ENCODE measurements around the gene EMID1. TPM values are rescaled to one million over a fixed set of nuclear protein-coding genes. Genes with fewer than 3 reads are reported as not detected.

Gene EMID1
- polyA plus RNA-seq, 1 donor (not counting 4 experiments of a cell fraction or from before 2014, with no cell fraction given) = not detected

DNA sequence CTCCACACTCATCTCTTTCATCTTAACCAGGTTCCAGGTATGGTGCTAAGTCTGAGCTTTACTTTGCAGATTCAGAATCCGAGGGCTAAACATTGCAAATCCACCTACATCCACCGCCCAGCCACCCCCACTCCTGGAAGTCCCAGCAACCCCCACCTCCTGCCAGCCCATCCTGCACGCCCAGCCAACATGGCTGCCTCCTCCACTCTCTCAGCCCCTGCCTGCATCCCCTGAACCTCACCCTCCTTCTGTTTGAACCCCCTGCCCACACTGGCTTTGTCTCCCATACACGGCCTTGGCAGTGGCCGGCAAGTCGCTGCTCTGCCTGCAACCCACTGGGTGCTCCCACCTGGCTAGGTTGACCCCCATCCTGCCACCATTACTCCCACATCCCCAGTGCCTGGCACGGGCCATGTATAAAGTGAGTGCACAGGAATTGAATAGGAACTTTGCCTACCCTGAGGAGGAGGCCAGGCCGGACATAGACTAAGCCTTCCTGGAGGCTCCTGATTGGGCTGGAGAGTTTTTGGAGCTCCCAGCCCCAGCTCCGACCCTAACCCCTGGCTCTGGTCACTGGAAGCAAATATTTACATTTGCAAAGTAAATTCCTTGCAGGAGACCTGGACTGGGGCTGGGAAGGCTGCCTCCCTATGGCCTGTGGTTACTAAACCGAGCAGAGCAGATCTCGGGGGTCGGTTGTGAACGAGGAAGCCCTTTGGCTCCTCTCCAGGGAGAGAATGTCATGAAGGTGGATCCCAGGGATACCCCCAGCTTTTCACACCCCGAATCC lies 14.4 kb downstream of the EMID1 start:
- no peaks in the 10 kb centered on the region for H3K4me1 ChIP-seq (ENCODE audit: control insufficient read depth, extremely low read depth, insufficient read depth, low read length)
- H3K27ac ChIP-seq (ENCODE audit: control insufficient read depth, insufficient read depth, low read length) = no peak overlapping the region
- peaks cover 11% of the 10 kb centered on the region for H3K27me3 ChIP-seq (ENCODE audit: control insufficient read depth, extremely low read depth, insufficient read depth, low read length)
- no peak overlapping the region for H2AFZ ChIP-seq (ENCODE audit: control insufficient read depth, low read length)
- DNase-seq (ENCODE audit: low read depth, low spot score) (no peak), FAIRE-seq (no peak)
- TF ChIP-seq, protein P1, sequence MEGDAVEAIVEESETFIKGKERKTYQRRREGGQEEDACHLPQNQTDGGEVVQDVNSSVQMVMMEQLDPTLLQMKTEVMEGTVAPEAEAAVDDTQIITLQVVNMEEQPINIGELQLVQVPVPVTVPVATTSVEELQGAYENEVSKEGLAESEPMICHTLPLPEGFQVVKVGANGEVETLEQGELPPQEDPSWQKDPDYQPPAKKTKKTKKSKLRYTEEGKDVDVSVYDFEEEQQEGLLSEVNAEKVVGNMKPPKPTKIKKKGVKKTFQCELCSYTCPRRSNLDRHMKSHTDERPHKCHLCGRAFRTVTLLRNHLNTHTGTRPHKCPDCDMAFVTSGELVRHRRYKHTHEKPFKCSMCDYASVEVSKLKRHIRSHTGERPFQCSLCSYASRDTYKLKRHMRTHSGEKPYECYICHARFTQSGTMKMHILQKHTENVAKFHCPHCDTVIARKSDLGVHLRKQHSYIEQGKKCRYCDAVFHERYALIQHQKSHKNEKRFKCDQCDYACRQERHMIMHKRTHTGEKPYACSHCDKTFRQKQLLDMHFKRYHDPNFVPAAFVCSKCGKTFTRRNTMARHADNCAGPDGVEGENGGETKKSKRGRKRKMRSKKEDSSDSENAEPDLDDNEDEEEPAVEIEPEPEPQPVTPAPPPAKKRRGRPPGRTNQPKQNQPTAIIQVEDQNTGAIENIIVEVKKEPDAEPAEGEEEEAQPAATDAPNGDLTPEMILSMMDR (optimal IDR thresholded peaks at IDR 0.05 in 1 of 3, IDR thresholded peaks at IDR 0.05 in 1 of 3, conservative IDR thresholded peaks at IDR 0.05 in 1 of 3; ENCODE audit: extremely low read depth in 1 of 3, insufficient read depth in 2 of 3, low read length in 3 of 3) = no peak
- no peak for TF ChIP-seq EZH2 (IDR thresholded peaks at IDR 0.05; ENCODE audit: low read length)
- no peak overlapping the region for H3K4me3 ChIP-seq (ENCODE audit: control insufficient read depth in 2 of 3, extremely low read depth in 1 of 3, insufficient read depth in 2 of 3, low read depth in 1 of 3, low read length in 3 of 3)
- H3K9ac ChIP-seq (ENCODE audit: control insufficient read depth, extremely low read depth, insufficient read depth, low read length) = no peak overlapping the region
- no peaks in the 10 kb centered on the region for H3K9me1 ChIP-seq (ENCODE audit: control insufficient read depth, extremely low read depth, insufficient read depth, low read length)
- no peak overlapping the region for H3K4me2 ChIP-seq (ENCODE audit: control insufficient read depth, extremely low read depth, insufficient read depth, low read depth, low read length)
- H3K36me3 ChIP-seq (ENCODE audit: control insufficient read depth in 2 of 2, extremely low read depth in 1 of 2, insufficient read depth in 2 of 2, low read length in 2 of 2) = no peaks in the 10 kb centered on the region
- no peaks in the 10 kb centered on the region for H3K79me2 ChIP-seq (ENCODE audit: control insufficient read depth, insufficient read depth, low read length)
- H3K9me3 ChIP-seq (ENCODE audit: control insufficient read depth, low read depth, low read length) = no peaks in the 10 kb centered on the region
- dilution Hi-C loops (cut with MboI; ENCODE audit: extremely low pct_ligation_motif_present, low sequenced_read_pairs) = no loop called here
- H4K20me1 ChIP-seq (ENCODE audit: control insufficient read depth, extremely low read depth, insufficient read depth, low read length) = no peaks in the 10 kb centered on the region

DNA sequence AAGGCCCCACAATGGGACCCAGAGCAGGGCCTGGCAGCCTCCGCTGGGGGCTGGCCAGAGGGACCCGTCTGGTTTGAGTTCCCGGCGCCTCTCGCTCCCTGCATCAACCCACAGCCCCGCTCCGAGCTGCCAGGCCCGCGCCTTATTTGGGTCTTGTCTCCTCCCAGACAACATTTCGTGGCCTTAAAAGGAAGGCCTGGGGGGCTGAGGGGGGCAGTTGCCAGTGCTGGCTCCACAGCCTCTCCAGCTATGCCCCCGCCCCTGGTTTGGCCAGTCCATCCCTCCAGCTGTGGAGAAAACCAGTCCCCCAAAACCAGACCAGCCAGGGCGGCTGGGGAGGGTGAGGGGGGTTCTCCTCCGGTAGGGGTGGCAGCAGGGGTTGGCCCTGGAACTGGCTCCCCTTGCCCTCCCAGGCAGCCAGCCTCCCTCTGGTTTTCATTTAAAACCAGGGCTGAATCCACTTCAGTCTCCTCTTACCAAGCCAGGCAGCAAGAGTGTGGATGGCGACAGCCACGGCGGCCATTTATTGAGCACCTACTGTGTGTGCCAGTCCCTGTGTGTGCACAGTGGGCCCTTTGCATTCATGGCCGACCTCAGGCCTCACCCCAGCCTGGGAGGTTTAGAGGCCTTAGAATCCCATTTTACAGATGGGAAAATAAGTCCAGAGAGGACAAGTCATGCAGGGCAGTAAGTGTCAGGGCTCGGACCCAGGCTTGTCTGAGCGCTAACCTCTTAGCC lies 18.6 kb downstream of the EMID1 start:
- H3K4me2 ChIP-seq (ENCODE audit: control insufficient read depth, extremely low read depth, insufficient read depth, low read depth, low read length) = no peak overlapping the region
- no peaks in the 10 kb centered on the region for H3K79me2 ChIP-seq (ENCODE audit: control insufficient read depth, insufficient read depth, low read length)
- H3K9me1 ChIP-seq (ENCODE audit: control insufficient read depth, extremely low read depth, insufficient read depth, low read length) = no peaks in the 10 kb centered on the region
- H2AFZ ChIP-seq (ENCODE audit: control insufficient read depth, low read length) = no peak overlapping the region
- peaks cover 15% of the 10 kb centered on the region for H3K27me3 ChIP-seq (ENCODE audit: control insufficient read depth, extremely low read depth, insufficient read depth, low read length)
- H3K9me3 ChIP-seq (ENCODE audit: control insufficient read depth, low read depth, low read length) = no peaks in the 10 kb centered on the region
- no peaks in the 10 kb centered on the region for H4K20me1 ChIP-seq (ENCODE audit: control insufficient read depth, extremely low read depth, insufficient read depth, low read length)
- H3K4me1 ChIP-seq (ENCODE audit: control insufficient read depth, extremely low read depth, insufficient read depth, low read length) = no peaks in the 10 kb centered on the region
- no peak overlapping the region for H3K9ac ChIP-seq (ENCODE audit: control insufficient read depth, extremely low read depth, insufficient read depth, low read length)
- H3K4me3 ChIP-seq (ENCODE audit: control insufficient read depth in 2 of 3, extremely low read depth in 1 of 3, insufficient read depth in 2 of 3, low read depth in 1 of 3, low read length in 3 of 3) = no peak overlapping the region
- FAIRE-seq = no peak
- dilution Hi-C loops (cut with MboI; ENCODE audit: extremely low pct_ligation_motif_present, low sequenced_read_pairs) = no loop called here
- TF ChIP-seq EZH2 (IDR thresholded peaks at IDR 0.05; ENCODE audit: low read length) = no peak
- TF ChIP-seq, protein P1 (optimal IDR thresholded peaks at IDR 0.05 in 1 of 3, IDR thresholded peaks at IDR 0.05 in 1 of 3, conservative IDR thresholded peaks at IDR 0.05 in 1 of 3; ENCODE audit: extremely low read depth in 1 of 3, insufficient read depth in 2 of 3, low read length in 3 of 3) = no peak
- H3K27ac ChIP-seq (ENCODE audit: control insufficient read depth, insufficient read depth, low read length) = no peak overlapping the region
- DNase-seq (ENCODE audit: low read depth, low spot score) = no peak
- no peaks in the 10 kb centered on the region for H3K36me3 ChIP-seq (ENCODE audit: control insufficient read depth in 2 of 2, extremely low read depth in 1 of 2, insufficient read depth in 2 of 2, low read length in 2 of 2)

Measured in keratinocyte (primary cell).